Eye (tissue), 1 donor: ENCODE measurements around the gene SLC46A3.
"Not testable (repeated sequence)": the region's sequence is repeated elsewhere in the genome, so short reads cannot be mapped to it uniquely, and the experiment has no call there.

Source experiments
- DNase-seq: peaks from one replicate; pipeline ENCODE4 v3.0.0-alpha.2; 2015

Gene SLC46A3

DNA sequence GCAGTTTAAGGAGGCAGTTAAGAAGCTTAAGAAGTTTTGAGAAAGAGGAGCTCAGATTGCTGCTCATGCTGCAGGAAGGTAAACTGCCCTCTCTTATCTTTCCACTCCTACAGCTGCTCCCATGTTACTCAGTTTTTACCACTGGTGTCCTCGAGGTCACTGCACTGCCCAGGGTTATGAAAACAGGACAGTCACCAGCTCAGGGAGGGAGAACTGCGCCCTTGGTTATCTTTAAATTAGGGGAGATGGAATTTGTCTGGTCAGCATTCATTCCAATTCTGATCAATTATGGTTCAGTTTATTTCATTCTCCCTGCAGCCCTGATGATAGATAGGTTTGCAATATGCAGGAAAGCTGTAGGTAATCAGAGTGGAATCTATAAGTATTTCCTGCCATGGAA lies 10.8 kb upstream of the SLC46A3 start:
- no peak for DNase-seq

GRCh38 chr13:28728642-28729041 lies 9.9 kb upstream of the SLC46A3 start:
- DNase-seq = no peak

DNA sequence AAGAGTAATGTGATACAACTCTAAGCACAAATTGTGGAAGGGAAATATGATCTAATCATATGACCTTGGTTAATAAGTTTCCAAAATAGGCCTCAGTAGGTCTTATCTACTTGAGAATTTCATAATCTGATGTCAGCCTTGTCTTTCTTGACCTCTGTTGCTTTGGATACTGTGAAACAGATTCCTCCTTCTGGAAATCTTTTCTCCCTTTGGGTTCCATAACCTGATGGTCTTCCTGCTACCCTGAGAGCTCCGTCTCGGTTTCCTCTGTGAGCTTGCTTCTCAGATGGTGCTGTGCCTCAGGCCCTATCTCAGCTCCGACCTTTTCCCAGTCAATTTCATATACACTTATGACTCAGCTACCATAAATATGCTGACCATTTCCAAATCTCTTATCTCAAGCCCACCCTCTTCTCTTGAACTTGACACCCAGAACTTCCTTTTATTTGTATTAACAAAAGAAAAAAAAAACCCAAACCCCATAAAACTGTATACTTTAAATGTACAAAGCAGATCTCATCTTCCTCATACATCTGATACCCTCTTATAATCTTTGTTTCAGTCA lies 6.4 kb upstream of the SLC46A3 start:
- DNase-seq = no peak

GRCh38 chr13:28723806-28724205 lies 5.0 kb upstream of the SLC46A3 start:
- no peak for DNase-seq

GRCh38 chr13:28719227-28720055 lies 671 bp upstream of the SLC46A3 start:
- DNase-seq = no peak

- DNase-seq = no peak
These were observed 601 bp downstream of the SLC46A3 start for GRCh38 chr13:28718196-28718542.

- no peak for DNase-seq
These were observed 1.6 kb downstream of the SLC46A3 start for GRCh38 chr13:28717170-28717569.

DNA sequence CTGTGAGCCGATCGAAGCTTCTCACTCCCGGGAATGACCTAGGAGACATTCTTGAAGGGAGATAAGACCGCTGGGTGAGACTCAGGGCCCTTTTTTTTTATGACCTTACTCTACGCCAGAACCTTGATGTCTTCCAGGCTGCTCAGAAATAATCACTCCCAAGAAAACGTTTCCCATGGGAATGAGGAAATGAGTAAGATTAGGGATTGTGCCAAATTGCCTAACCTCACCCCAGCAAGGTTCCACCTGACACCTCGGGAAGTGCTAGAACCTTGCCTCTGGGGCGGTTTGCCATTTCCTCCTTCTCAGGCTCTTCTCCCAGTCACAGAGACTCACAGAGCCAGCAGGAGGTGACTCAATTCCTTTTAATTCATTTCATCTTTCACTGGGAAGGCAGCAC lies 2.3 kb downstream of the SLC46A3 start:
- no peak for DNase-seq

GRCh38 chr13:28714651-28715050 lies 4.1 kb downstream of the SLC46A3 start:
- DNase-seq = no peak

- no peak for DNase-seq
These were observed 8.6 kb downstream of the SLC46A3 start for GRCh38 chr13:28710161-28710560.

DNA sequence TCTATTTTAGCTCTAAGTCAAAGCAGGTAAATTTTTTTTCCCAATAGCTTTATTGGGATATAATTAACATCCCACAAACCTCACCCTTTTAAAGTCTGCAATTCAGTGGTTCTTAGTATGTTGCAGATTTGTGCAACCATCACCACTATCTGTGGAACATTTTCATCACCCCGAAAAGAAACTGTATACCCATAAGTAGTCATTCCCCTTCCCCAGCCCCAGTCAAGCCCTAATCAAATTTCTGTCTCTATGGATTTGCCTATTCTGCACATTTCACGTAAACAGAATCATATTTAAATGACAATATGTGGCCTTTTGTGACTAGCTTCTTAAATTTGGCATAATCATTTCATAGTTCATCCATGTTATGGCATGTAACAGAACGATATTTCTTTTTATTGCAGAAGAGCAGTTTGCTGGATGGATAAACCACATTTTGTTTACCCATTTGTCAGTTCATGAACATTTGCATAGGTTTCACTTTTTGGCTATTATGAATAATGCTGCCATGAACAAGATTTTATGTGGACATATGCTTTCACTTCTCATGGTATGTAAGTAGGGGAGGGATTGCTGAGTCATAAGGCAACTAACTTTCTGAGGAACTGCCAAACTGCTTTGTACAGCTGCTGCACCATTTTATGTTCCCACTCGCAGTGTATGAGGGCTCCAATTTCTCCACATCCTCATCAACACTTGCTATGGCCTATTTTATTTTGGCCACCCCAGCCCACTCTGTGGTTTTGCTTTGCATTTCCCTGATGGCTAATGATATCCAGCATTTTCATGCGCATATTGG lies 10.9 kb downstream of the SLC46A3 start:
- DNase-seq = peak; percentile 56

GRCh38 chr13:28705461-28706083 lies 13.2 kb downstream of the SLC46A3 start:
- DNase-seq = peak; percentile 60

GRCh38 chr13:28704919-28705318 lies 13.9 kb downstream of the SLC46A3 start:
- DNase-seq = peak; percentile 3

GRCh38 chr13:28704282-28704681 lies 14.5 kb downstream of the SLC46A3 start:
- no peak for DNase-seq

GRCh38 chr13:28699246-28699645 lies 19.5 kb downstream of the SLC46A3 start:
- DNase-seq = no peak

DNA sequence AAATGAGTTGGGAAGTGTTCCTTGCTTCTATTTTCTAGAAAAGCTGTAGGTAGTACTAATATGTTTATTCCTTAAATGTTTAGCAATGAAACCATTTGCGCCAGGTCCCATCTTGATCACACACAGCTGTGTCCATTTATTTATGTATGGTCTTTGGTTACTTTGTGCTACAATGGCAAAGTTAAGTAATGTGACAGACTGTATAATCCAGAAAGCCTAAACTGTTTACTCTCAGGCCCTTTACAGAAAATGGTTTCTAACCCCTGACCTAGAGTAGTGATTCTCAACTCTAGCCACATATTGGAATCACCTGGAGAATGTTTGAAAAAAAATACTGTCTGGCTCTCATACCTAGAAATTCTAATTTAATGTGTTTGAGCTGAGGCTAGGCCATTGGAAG lies 21.3 kb downstream of the SLC46A3 start:
- DNase-seq = no peak

DNA sequence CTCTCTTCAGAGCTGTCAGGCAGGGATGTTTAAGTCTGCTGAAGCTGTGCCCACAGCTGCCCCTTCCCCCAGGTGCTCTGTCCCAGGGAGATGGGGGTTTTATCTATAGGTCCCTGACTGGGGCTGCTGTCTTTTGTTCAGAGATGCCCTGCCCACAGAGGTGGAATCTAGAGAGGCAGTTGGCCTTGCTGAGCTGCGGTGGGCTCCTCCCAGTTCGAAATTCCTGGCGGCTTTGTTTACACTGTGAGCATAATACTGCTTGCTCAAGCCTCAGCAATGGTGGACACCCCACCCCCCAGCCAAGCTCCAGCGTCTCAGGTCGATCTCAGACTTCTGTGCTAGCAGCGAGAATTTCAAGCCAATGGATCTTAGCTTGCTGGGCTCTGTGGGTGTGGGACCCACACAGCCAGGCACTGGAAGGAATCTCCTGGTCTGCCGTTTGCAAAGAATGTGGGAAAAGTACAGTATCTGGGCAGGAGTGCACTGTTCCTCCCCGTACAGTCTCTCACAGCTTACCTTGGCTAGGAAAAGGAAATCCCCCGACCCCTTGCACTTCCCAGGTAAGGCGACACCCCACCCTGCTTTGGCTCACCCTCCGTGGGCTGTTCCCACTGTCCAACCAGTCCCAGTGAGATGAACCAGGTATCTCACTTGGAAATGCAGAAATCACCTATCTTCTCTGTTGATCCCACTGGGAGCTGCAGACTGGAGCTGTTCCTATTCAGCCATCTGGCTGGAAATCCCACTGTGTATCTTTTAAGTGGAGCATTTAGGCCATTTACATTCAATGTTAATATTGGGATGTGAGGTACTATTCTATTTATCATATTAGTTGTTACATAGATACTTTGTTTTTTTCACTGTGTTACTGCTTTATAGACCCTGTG lies 24.9 kb downstream of the SLC46A3 start:
- peak; percentile 22 for DNase-seq

DNA sequence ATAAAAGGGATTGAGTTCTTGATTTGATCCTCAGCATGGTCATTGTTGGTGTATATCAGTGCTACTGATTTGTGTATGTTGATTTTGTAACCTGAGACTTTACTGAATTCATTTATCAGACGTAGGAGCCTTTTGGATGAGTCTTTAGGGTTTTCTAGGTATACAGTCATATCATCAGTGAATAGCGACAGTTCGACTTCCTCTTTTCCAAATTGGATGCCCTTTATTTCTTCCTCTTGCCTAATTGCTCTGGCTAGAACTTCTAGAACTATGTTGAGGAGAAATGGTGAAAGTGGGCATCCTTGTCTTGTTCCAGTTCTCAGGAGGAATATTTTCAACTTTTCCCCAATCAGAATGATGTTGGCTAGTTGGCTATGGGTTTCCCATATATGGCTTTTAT lies 32.9 kb downstream of the SLC46A3 start:
- DNase-seq = no peak

DNA sequence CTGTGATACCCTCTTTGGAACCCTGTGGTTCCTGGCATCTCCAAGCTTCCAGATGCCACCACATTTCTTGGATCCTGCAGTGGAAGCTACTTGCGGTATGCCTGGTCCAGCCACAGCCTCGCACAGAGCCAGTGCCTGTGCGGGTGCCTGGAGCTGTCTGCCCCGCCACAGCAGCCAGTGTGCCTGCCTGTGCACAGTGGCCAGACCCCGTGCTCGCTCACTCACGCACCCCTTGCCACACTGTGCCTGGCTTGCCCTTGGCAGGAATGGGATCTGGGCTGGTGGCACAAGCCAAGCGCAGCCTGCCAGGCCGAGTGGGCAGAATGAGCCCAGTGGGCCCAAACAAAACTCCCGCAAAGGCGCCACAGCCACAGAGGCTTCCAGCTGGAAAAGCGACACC lies 33.7 kb downstream of the SLC46A3 start:
- no peak for DNase-seq

- DNase-seq = peak; percentile 8
These were observed 34.5 kb downstream of the SLC46A3 start for GRCh38 chr13:28684257-28684656.

GRCh38 chr13:28683169-28683568 lies 35.6 kb downstream of the SLC46A3 start:
- not testable (repeated sequence) for DNase-seq

- DNase-seq = no peak
These were observed 38.2 kb downstream of the SLC46A3 start for GRCh38 chr13:28680541-28680940.
